C4-2B (cell line): ENCODE measurements around the gene TAF1A.

Experiments used
- ZFX ChIP-seq: fragments of 450-650 bp; IDR thresholded peaks from 2 replicates; pipeline ENCODE4 v1.6.1; 2017
- TF ChIP-seq, protein P1 (sequence below): fragments of 450-650 bp; conservative IDR thresholded peaks from 2 replicates; pipeline ENCODE4 v1.5.1; 2017; ENCODE audit warnings: mild to moderate bottlenecking

DNA sequence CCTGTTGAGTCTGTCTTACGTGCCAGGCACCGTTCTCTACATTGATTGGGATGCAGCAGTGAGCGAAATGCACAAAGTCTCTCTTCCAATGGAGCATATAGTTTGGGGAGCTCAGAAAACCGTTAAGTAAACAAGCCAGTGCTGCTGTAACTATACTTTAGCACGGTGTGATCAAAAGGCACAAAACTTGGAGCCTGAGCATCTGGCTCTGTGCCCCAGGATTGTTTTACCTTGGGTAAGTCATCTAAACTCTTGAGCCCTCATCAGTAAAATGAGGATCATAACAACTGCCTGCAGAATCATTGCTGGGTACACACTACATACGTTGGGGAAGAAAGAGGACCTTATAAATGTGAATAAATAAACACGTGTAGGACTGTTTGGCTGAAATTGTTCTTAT lies 43.6 kb downstream of the TAF1A start:
- TF ChIP-seq, protein P1, sequence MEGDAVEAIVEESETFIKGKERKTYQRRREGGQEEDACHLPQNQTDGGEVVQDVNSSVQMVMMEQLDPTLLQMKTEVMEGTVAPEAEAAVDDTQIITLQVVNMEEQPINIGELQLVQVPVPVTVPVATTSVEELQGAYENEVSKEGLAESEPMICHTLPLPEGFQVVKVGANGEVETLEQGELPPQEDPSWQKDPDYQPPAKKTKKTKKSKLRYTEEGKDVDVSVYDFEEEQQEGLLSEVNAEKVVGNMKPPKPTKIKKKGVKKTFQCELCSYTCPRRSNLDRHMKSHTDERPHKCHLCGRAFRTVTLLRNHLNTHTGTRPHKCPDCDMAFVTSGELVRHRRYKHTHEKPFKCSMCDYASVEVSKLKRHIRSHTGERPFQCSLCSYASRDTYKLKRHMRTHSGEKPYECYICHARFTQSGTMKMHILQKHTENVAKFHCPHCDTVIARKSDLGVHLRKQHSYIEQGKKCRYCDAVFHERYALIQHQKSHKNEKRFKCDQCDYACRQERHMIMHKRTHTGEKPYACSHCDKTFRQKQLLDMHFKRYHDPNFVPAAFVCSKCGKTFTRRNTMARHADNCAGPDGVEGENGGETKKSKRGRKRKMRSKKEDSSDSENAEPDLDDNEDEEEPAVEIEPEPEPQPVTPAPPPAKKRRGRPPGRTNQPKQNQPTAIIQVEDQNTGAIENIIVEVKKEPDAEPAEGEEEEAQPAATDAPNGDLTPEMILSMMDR = no peak
- TF ChIP-seq ZFX = no peak
